Osteoblast (primary cell): ENCODE data around the gene DCLK2. TPM values are rescaled to one million over a fixed set of nuclear protein-coding genes. Genes with fewer than 3 reads are reported as not detected.
A peak's percentile ranks its signal among the peaks of the same experiment; 100 is the strongest.

Experiments
- DNase-seq: peaks from one replicate; pipeline ENCODE4 v3.0.0; 2011; ENCODE audit warnings: low spot score, mixed read lengths; ENCODE audit not compliant: insufficient read length; ENCODE audit errors: missing footprints
- H2AFZ ChIP-seq: 2 replicates; pipeline ENCODE4 v1.6.0; 2011; ENCODE audit warnings: mild to moderate bottlenecking, low read length
- H3K27ac ChIP-seq: 2 replicates; pipeline ENCODE4 v1.5.1; 2011; ENCODE audit warnings: mild to moderate bottlenecking, low read depth, low read length, moderate library complexity
- H3K27me3 ChIP-seq: 2 replicates; pipeline ENCODE4 v1.6.0; 2012; ENCODE audit warnings: mild to moderate bottlenecking, control low read depth, inconsistent platforms, low read length, moderate library complexity; ENCODE audit not compliant: insufficient read depth
- H3K36me3 ChIP-seq: 2 replicates; pipeline ENCODE4 v1.5.1; 2011; ENCODE audit warnings: mild to moderate bottlenecking, low read length, control low read depth, moderate library complexity; ENCODE audit not compliant: insufficient read depth
- H3K4me1 ChIP-seq: 2 replicates; pipeline ENCODE4 v1.5.1; 2011; ENCODE audit warnings: mild to moderate bottlenecking, low read length, control low read depth, moderate library complexity; ENCODE audit not compliant: insufficient read depth
- H3K4me2 ChIP-seq: 2 replicates; pipeline ENCODE4 v1.6.0; 2011; ENCODE audit warnings: mild to moderate bottlenecking, low read length; ENCODE audit not compliant: insufficient read depth
- H3K4me3 ChIP-seq: fragments of 200-600 bp; sonication (generic); 3 replicates; pipeline ENCODE4 v1.5.1; 2012; ENCODE audit warnings: mild to moderate bottlenecking, low read length, inconsistent platforms; ENCODE audit not compliant: insufficient read depth
- H3K79me2 ChIP-seq: 2 replicates; pipeline ENCODE4 v1.6.0; 2012; ENCODE audit warnings: mild to moderate bottlenecking, low read length, control low read depth, inconsistent platforms; ENCODE audit not compliant: insufficient read depth
- H3K9me3 ChIP-seq: 2 replicates; pipeline ENCODE4 v1.5.1; 2011; ENCODE audit warnings: low read depth, low read length, control low read depth
- H4K20me1 ChIP-seq: 2 replicates; pipeline ENCODE4 v1.6.0; 2012; ENCODE audit warnings: mild to moderate bottlenecking, low read length, control low read depth; ENCODE audit not compliant: insufficient read depth
- CTCF ChIP-seq: IDR thresholded peaks from 2 replicates; pipeline ENCODE4 v1.5.1; 2011; ENCODE audit warnings: mild to moderate bottlenecking, low read depth, low read length, moderate library complexity; ENCODE audit errors: extremely low read depth
- total RNA-seq: library from RNA; depleted of rRNA; stranded (reverse); fragments of >200 nt; gene quantifications from 2 replicates; pipeline ENCODE4 v1.2.3, GENCODE V29; 2012

Gene DCLK2
- total RNA-seq, 1 donor, result 11.6 TPM

GRCh38 chr4:150289881-150290280 is 211.6 kb downstream of the DCLK2 start:
- no peak overlapping the region for H2AFZ ChIP-seq
- no peak for DNase-seq

GRCh38 chr4:150297861-150298474 is 219.7 kb downstream of the DCLK2 start:
- H3K36me3 ChIP-seq, result no peaks in the 10 kb centered on the region
- H3K79me2 ChIP-seq, result no peaks in the 10 kb centered on the region
- no peak overlapping the region for H3K4me2 ChIP-seq
- no peak for DNase-seq
- H3K27me3 ChIP-seq, result no peaks in the 10 kb centered on the region
- peak; percentile 72 for TF ChIP-seq CTCF
- no peak overlapping the region for H3K4me3 ChIP-seq
- no peak overlapping the region for H3K27ac ChIP-seq
- H3K9me3 ChIP-seq, result no peaks in the 10 kb centered on the region
- H4K20me1 ChIP-seq, result no peaks in the 10 kb centered on the region
- H2AFZ ChIP-seq, result no peak overlapping the region
- peaks cover 13% of the 10 kb centered on the region for H3K4me1 ChIP-seq

More at GRCh38 chr4:150289881-150290280, 211.6 kb downstream of the DCLK2 start:
- no peaks in the 10 kb centered on the region for H3K27me3 ChIP-seq
- no peaks in the 10 kb centered on the region for H3K79me2 ChIP-seq
- TF ChIP-seq CTCF, result no peak
- peaks cover 2% of the 10 kb centered on the region for H3K4me1 ChIP-seq
- no peaks in the 10 kb centered on the region for H3K36me3 ChIP-seq
- no peak overlapping the region for H3K4me3 ChIP-seq
- H4K20me1 ChIP-seq, result no peaks in the 10 kb centered on the region
- no peak overlapping the region for H3K4me2 ChIP-seq
- H3K9me3 ChIP-seq, result no peaks in the 10 kb centered on the region
- H3K27ac ChIP-seq, result no peak overlapping the region

- H3K4me2 ChIP-seq, result no peak overlapping the region
- no peak overlapping the region for H2AFZ ChIP-seq
- H3K36me3 ChIP-seq, result no peaks in the 10 kb centered on the region
- H3K4me3 ChIP-seq, result no peak overlapping the region
- no peak for DNase-seq
- no peaks in the 10 kb centered on the region for H3K27me3 ChIP-seq
- no peaks in the 10 kb centered on the region for H3K79me2 ChIP-seq
- peaks cover 16% of the 10 kb centered on the region for H3K4me1 ChIP-seq
- H4K20me1 ChIP-seq, result no peaks in the 10 kb centered on the region
- no peaks in the 10 kb centered on the region for H3K9me3 ChIP-seq
- H3K27ac ChIP-seq, result no peak overlapping the region
- no peak for TF ChIP-seq CTCF
These were observed 221.6 kb downstream of the DCLK2 start for GRCh38 chr4:150299816-150300215.

GRCh38 chr4:150302553-150302952 is 224.3 kb downstream of the DCLK2 start:
- Histone ChIP-seq H3K9me3 (no peaks in the 10 kb centered on the region), H3K27me3 (no peaks in the 10 kb centered on the region), H3K4me1 (peaks cover 28% of the 10 kb centered on the region), H2AFZ (no peak overlapping the region), H3K4me3 (no peak overlapping the region), H3K36me3 (no peaks in the 10 kb centered on the region), H3K27ac (peak overlapping the region; percentile 58), H4K20me1 (no peaks in the 10 kb centered on the region), H3K4me2 (no peak overlapping the region), H3K79me2 (no peaks in the 10 kb centered on the region)
- TF ChIP-seq CTCF, result no peak
- DNase-seq, result peak; percentile 76
